ENCODE data around the gene CT45A10. TPM values are rescaled to one million over a fixed set of nuclear protein-coding genes. Genes with fewer than 3 reads are reported as not detected.
"Not testable (repeated sequence)": the region's sequence is repeated elsewhere in the genome, so short reads cannot be mapped to it uniquely, and the experiment has no call there.

Gene CT45A10
- total and polyA plus RNA-seq, 8 donors, result not detected

- no CpG with 5 or more reads among the region's 17 CpGs for WGBS, 5 donors
- H3K27ac ChIP-seq; H3K9me3 ChIP-seq; H3K36me3 ChIP-seq; intact Hi-C loops (cut with DNase I; ENCODE audit: low total_unique reads); H3K4me3 ChIP-seq; DNase-seq; H3K4me1 ChIP-seq; H3K27me3 ChIP-seq: not testable (repeated sequence)
These were observed 56.1 kb downstream of the CT45A10 start, which contains the start of gene CT45A7 for GRCh38 chrX:135837180-135837579. CT45A7 (minus strand) TSS chrX:135837280; CDS start chrX:135833533, 3,747 bp downstream.

Other genes with a start within 250 kb of the CT45A10 start
- gene CT45A1, start 179.8 kb downstream of the CT45A10 start, total RNA-seq, result not detected
- not detected for gene CT45A1, start 179.8 kb downstream of the CT45A10 start, polyA plus RNA-seq
- not detected for gene CT45A3, start 125.3 kb downstream of the CT45A10 start, total RNA-seq
- not detected for gene CT45A3, start 125.3 kb downstream of the CT45A10 start, polyA plus RNA-seq
- gene CT45A5, start 107.9 kb downstream of the CT45A10 start, total RNA-seq, result not detected
- not detected for gene CT45A5, start 107.9 kb downstream of the CT45A10 start, polyA plus RNA-seq
- gene CT45A6, start 90.7 kb downstream of the CT45A10 start, total RNA-seq, result not detected
- gene CT45A6, start 90.7 kb downstream of the CT45A10 start, polyA plus RNA-seq, result not detected
- not detected for gene CT45A2, start 73.4 kb downstream of the CT45A10 start, total RNA-seq
- gene CT45A2, start 73.4 kb downstream of the CT45A10 start, polyA plus RNA-seq, result not detected
- not detected for gene CT45A7, start 56.2 kb downstream of the CT45A10 start, total RNA-seq
- not detected for gene CT45A7, start 56.2 kb downstream of the CT45A10 start, polyA plus RNA-seq
- gene CT45A8, start 38.9 kb downstream of the CT45A10 start, total RNA-seq, result not detected
- not detected for gene CT45A8, start 38.9 kb downstream of the CT45A10 start, polyA plus RNA-seq
- gene CT45A9, start 21.6 kb downstream of the CT45A10 start, total RNA-seq, result not detected
- gene CT45A9, start 21.6 kb downstream of the CT45A10 start, polyA plus RNA-seq, result not detected
- not detected for gene SAGE1, start 272 bp upstream of the CT45A10 start, total RNA-seq
- not detected for gene SAGE1, start 272 bp upstream of the CT45A10 start, polyA plus RNA-seq
- 10 to 100 TPM in 4 of 5 donors, 1 to 10 TPM in 1; 4.3 to 27.2 (median 12.9) TPM for gene MMGT1, start 80.5 kb upstream of the CT45A10 start, total RNA-seq
- gene MMGT1, start 80.5 kb upstream of the CT45A10 start, polyA plus RNA-seq, result 1 to 10 TPM; 6.3 to 8.9 (median 7.2) TPM
- 10 to 100 TPM in 1 of 5 donors, 1 to 10 TPM in 3, under 1 TPM in 1; 0.58 to 26.4 (median 8.8) TPM for gene SLC9A6, start 92.0 kb upstream of the CT45A10 start, total RNA-seq
- gene SLC9A6, start 92.0 kb upstream of the CT45A10 start, polyA plus RNA-seq, result 1 to 10 TPM; 1.2 to 6.9 (median 3.9) TPM